Keratinocyte (primary cell): ENCODE data around the gene KRT73. TPM values are rescaled to one million over a fixed set of nuclear protein-coding genes. Genes with fewer than 3 reads are reported as not detected.

Experiments
- DNase-seq: peaks from one replicate; pipeline ENCODE4 v3.0.0-alpha.2; 2011; ENCODE audit warnings: low read depth, missing footprints, low spot score
- FAIRE-seq: peaks from 2 replicates; lab custom pipeline; 2011; peaks lifted over from hg19 to GRCh38; lab: Jason Lieb, UNC
- H2AFZ ChIP-seq: 2 replicates; pipeline ENCODE4 v1.6.0; 2012; ENCODE audit warnings: low read length, control low read depth, inconsistent platforms; ENCODE audit not compliant: control insufficient read depth
- H3K27ac ChIP-seq: 2 replicates; pipeline ENCODE4 v1.5.1; 2011; ENCODE audit warnings: low read length; ENCODE audit not compliant: control insufficient read depth, insufficient read depth
- H3K27me3 ChIP-seq: 3 replicates; pipeline ENCODE4 v1.6.0; 2011; ENCODE audit warnings: low read length; ENCODE audit not compliant: control insufficient read depth, insufficient read depth; ENCODE audit errors: extremely low read depth
- H3K36me3 ChIP-seq, 2 experiments: 2 replicates in 1 of 2; 3 replicates in 1 of 2; pipeline ENCODE4 v1.5.1; 2011; ENCODE audit warnings: low read length in 2 of 2, mild to moderate bottlenecking in 1 of 2; ENCODE audit not compliant: control insufficient read depth in 2 of 2, insufficient read depth in 2 of 2; ENCODE audit errors: extremely low read depth in 1 of 2
- H3K4me1 ChIP-seq: 3 replicates; pipeline ENCODE4 v1.5.1; 2011; ENCODE audit warnings: low read length; ENCODE audit not compliant: control insufficient read depth, insufficient read depth; ENCODE audit errors: extremely low read depth
- H3K4me2 ChIP-seq: 3 replicates; pipeline ENCODE4 v1.6.0; 2011; ENCODE audit warnings: low read depth, low read length; ENCODE audit not compliant: control insufficient read depth, insufficient read depth; ENCODE audit errors: extremely low read depth
- H3K4me3 ChIP-seq, 3 experiments: fragments of 200-600 bp in 1 of 3; sonication (generic) in 1 of 3; 2 replicates in 2 of 3; 3 replicates in 1 of 3; pipeline ENCODE4 v1.5.1; 2011 to 2016; ENCODE audit warnings: low read length in 3 of 3, mild to moderate bottlenecking in 3 of 3, control low read depth in 2 of 3, inconsistent platforms in 1 of 3, low read depth in 1 of 3, mixed read lengths in 1 of 3, mixed run types in 1 of 3, moderate library complexity in 1 of 3; ENCODE audit not compliant: control insufficient read depth in 2 of 3, insufficient read depth in 2 of 3; ENCODE audit errors: extremely low read depth in 1 of 3
- H3K79me2 ChIP-seq: 2 replicates; pipeline ENCODE4 v1.6.0; 2012; ENCODE audit warnings: low read length; ENCODE audit not compliant: control insufficient read depth, insufficient read depth
- H3K9ac ChIP-seq: 3 replicates; pipeline ENCODE4 v1.6.0; 2011; ENCODE audit warnings: low read length; ENCODE audit not compliant: control insufficient read depth, insufficient read depth; ENCODE audit errors: extremely low read depth
- H3K9me1 ChIP-seq: 3 replicates; pipeline ENCODE4 v1.6.0; 2011; ENCODE audit warnings: low read length; ENCODE audit not compliant: control insufficient read depth, insufficient read depth; ENCODE audit errors: extremely low read depth
- H3K9me3 ChIP-seq: 2 replicates; pipeline ENCODE4 v1.5.1; 2012; ENCODE audit warnings: low read depth, low read length; ENCODE audit not compliant: control insufficient read depth
- H4K20me1 ChIP-seq: 3 replicates; pipeline ENCODE4 v1.6.0; 2011; ENCODE audit warnings: low read length; ENCODE audit not compliant: control insufficient read depth, insufficient read depth; ENCODE audit errors: extremely low read depth
- CTCF ChIP-seq, 3 experiments: IDR thresholded peaks in 1 of 3; conservative IDR thresholded peaks in 1 of 3; optimal IDR thresholded peaks in 1 of 3; 2 replicates in 2 of 3; 3 replicates in 1 of 3; pipeline versions ENCODE3 to v1.5.1; 2011; ENCODE audit warnings: low read length in 3 of 3, mild to moderate bottlenecking in 3 of 3, moderate library complexity in 2 of 3, control low read depth in 1 of 3, inconsistent platforms in 1 of 3; ENCODE audit not compliant: insufficient read depth in 2 of 3; ENCODE audit errors: extremely low read depth in 1 of 3
- EZH2 ChIP-seq: IDR thresholded peaks from one replicate; pipeline ENCODE4 v1.6.1; 2012; ENCODE audit warnings: inconsistent platforms, mild to moderate bottlenecking, low read length, moderate library complexity
- dilution Hi-C: fragments of 300-500 bp; cut with MboI; formaldehyde crosslinking; loops from one replicate; pipeline ENCODE4 v1.7.0; 2020; ENCODE audit warnings: low sequenced_read_pairs; ENCODE audit not compliant: extremely low pct_ligation_motif_present
- polyA minus RNA-seq, 3 experiments: library from RNA; depleted of rRNA, polyadenylated mRNA; stranded (reverse); fragments of >200 nt; gene quantifications; 1 replicate in 1 of 3; 2 replicates in 1 of 3; 3 replicates in 1 of 3; pipeline ENCODE4 v1.2.3, GENCODE V29; 2011
- polyA plus RNA-seq, 5 experiments: library from polyadenylated mRNA; depleted of rRNA in 3 of 5; stranded (reverse) in 3 of 5; stranded (forward) in 1 of 5; unstranded in 1 of 5; fragments of >200 nt; gene quantifications; 1 replicate in 1 of 5; 2 replicates in 3 of 5; 3 replicates in 1 of 5; pipeline versions ENCODE4 v1.2.1 to v1.2.3, GENCODE V29; 2011 to 2012; ENCODE audit warnings: missing spikeins in 2 of 5, low read depth in 1 of 5, low replicate concordance in 1 of 5

KRT73 gene
- polyA plus RNA-seq (0.03 TPM in 1 of 3 replicates, not detected in the others), polyA minus RNA-seq (not detected in 3 replicates)
- not detected for polyA plus RNA-seq (2011; ENCODE audit: low read depth)
- polyA plus RNA-seq (2011; cell fraction: cytosol; rRNA removed) = not detected in 2 replicates
- not detected in 2 replicates for polyA plus RNA-seq (2011; cell fraction: nucleus; rRNA removed)
- not detected in 2 replicates for polyA plus RNA-seq (2012; ENCODE audit: low replicate concordance)
- not detected for polyA minus RNA-seq (2011; cell fraction: cytosol; rRNA and poly(A)+ RNA removed)
- polyA minus RNA-seq (2011; cell fraction: nucleus; rRNA and poly(A)+ RNA removed) = not detected in 2 replicates

- DNase-seq (no peak), FAIRE-seq (no peak)
- TF ChIP-seq EZH2 (no peak), CTCF (optimal IDR thresholded peaks at IDR 0.05 in 1 of 3, IDR thresholded peaks at IDR 0.05 in 1 of 3, conservative IDR thresholded peaks at IDR 0.05 in 1 of 3; ENCODE audit: extremely low read depth in 1 of 3, insufficient read depth in 2 of 3, low read length in 3 of 3) (no peak)
- Histone ChIP-seq H3K4me3 (no peak within 1 kb of the TSS), H3K4me1 (no peaks in the 10 kb centered on the region), H2AFZ (no peak within 1 kb of the TSS), H3K4me2 (no peak within 1 kb of the TSS), H3K9ac (no peak within 1 kb of the TSS), H4K20me1 (no peaks in the 10 kb centered on the region), H3K9me3 (no peaks in the 10 kb centered on the region), H3K79me2 (no peaks in the 10 kb centered on the region), H3K36me3 (no peaks in the 10 kb centered on the region), H3K27me3 (peaks cover 14% of the 10 kb centered on the region), H3K27ac (no peak within 1 kb of the TSS), H3K9me1 (no peaks in the 10 kb centered on the region)
- dilution Hi-C loops = no loop called here
These were observed at the start of gene KRT73 for GRCh38 chr12:52618216-52618615. Gene KRT73, minus strand, starts transcription at chr12:52618559. Its CDS starts 35 bp downstream, at chr12:52618524.

- no peak for DNase-seq
- TF ChIP-seq CTCF (optimal IDR thresholded peaks at IDR 0.05 in 1 of 3, IDR thresholded peaks at IDR 0.05 in 1 of 3, conservative IDR thresholded peaks at IDR 0.05 in 1 of 3; ENCODE audit: extremely low read depth in 1 of 3, insufficient read depth in 2 of 3, low read length in 3 of 3) (no peak), EZH2 (no peak)
- FAIRE-seq = no peak
- Histone ChIP-seq H4K20me1 (no peaks in the 10 kb centered on the region), H3K9me1 (no peaks in the 10 kb centered on the region), H2AFZ (no peak overlapping the region), H3K79me2 (no peaks in the 10 kb centered on the region), H3K36me3 (no peaks in the 10 kb centered on the region), H3K4me2 (no peak overlapping the region), H3K9me3 (no peaks in the 10 kb centered on the region), H3K4me1 (peaks cover 14% of the 10 kb centered on the region), H3K27me3 (peaks cover 16% of the 10 kb centered on the region), H3K27ac (no peak overlapping the region), H3K9ac (no peak overlapping the region), H3K4me3 (no peak overlapping the region)
- dilution Hi-C loops = no loop called here
These were observed 49.6 kb upstream of the KRT73 start for GRCh38 chr12:52667931-52668330.
